ENCODE data around the gene CDHR3. TPM values are rescaled to one million over a fixed set of nuclear protein-coding genes. Genes with fewer than 3 reads are reported as not detected.

CDHR3 gene
- total RNA-seq, 4 donors from 2014 or later = 5.4 to 7.9 (median 5.9) TPM; not detected in 1

- Histone ChIP-seq H3K36me3 (no peaks in the 10 kb centered on the region), H3K4me3 (no peak overlapping the region), H3K9me3 (no peaks in the 10 kb centered on the region), H3K4me1 (no peaks in the 10 kb centered on the region), H3K27ac (no peak overlapping the region), H3K27me3 (no peaks in the 10 kb centered on the region)
- no peak for DNase-seq
- TF ChIP-seq POLR2A (IDR thresholded peaks at IDR 0.05) (no peak), CTCF (IDR thresholded peaks at IDR 0.05) (no peak)
- intact Hi-C loops (cut with DNase I; ENCODE audit: low total_unique reads) = no loop called here
These were observed 82.5 kb downstream of the CDHR3 start for GRCh38 chr7:106045586-106045985.

- Histone ChIP-seq H3K27me3 (no peaks in the 10 kb centered on the region), H3K9me3 (no peaks in the 10 kb centered on the region), H3K4me1 (no peaks in the 10 kb centered on the region), H3K36me3 (no peaks in the 10 kb centered on the region), H3K27ac (no peak overlapping the region), H3K4me3 (no peak overlapping the region)
- intact Hi-C loops (cut with DNase I; ENCODE audit: low total_unique reads) = no loop called here
- DNase-seq = no peak
- TF ChIP-seq POLR2A (IDR thresholded peaks at IDR 0.05) = no peak
- no peak for TF ChIP-seq CTCF (IDR thresholded peaks at IDR 0.05)
These were observed 84.1 kb downstream of the CDHR3 start for GRCh38 chr7:106047184-106047583.

- H3K27ac ChIP-seq = no peak overlapping the region
- DNase-seq = no peak
- intact Hi-C loops (cut with DNase I; ENCODE audit: low total_unique reads) = no loop called here
- no peaks in the 10 kb centered on the region for H3K4me1 ChIP-seq
- H3K9me3 ChIP-seq = no peaks in the 10 kb centered on the region
- H3K36me3 ChIP-seq = no peaks in the 10 kb centered on the region
- no peak overlapping the region for H3K4me3 ChIP-seq
- H3K27me3 ChIP-seq = no peaks in the 10 kb centered on the region
- no peak for TF ChIP-seq POLR2A (IDR thresholded peaks at IDR 0.05)
- no peak for TF ChIP-seq CTCF (IDR thresholded peaks at IDR 0.05)
These were observed 85.0 kb downstream of the CDHR3 start for GRCh38 chr7:106047818-106048705.

- DNase-seq = no peak
- Histone ChIP-seq H3K27ac (no peak overlapping the region), H3K36me3 (no peaks in the 10 kb centered on the region), H3K27me3 (no peaks in the 10 kb centered on the region), H3K4me3 (no peak overlapping the region), H3K4me1 (no peaks in the 10 kb centered on the region), H3K9me3 (no peaks in the 10 kb centered on the region)
- TF ChIP-seq CTCF (IDR thresholded peaks at IDR 0.05) = no peak
- no peak for TF ChIP-seq POLR2A (IDR thresholded peaks at IDR 0.05)
- intact Hi-C loops (cut with DNase I; ENCODE audit: low total_unique reads) = no loop called here
These were observed 85.6 kb downstream of the CDHR3 start for GRCh38 chr7:106048706-106049020.

- no peaks in the 10 kb centered on the region for H3K9me3 ChIP-seq
- intact Hi-C loops (cut with DNase I; ENCODE audit: low total_unique reads) = no loop called here
- no peak overlapping the region for H3K4me3 ChIP-seq
- DNase-seq = no peak
- TF ChIP-seq POLR2A (IDR thresholded peaks at IDR 0.05) (no peak), CTCF (IDR thresholded peaks at IDR 0.05) (no peak)
- no peaks in the 10 kb centered on the region for H3K36me3 ChIP-seq
- no peaks in the 10 kb centered on the region for H3K4me1 ChIP-seq
- H3K27me3 ChIP-seq = no peaks in the 10 kb centered on the region
- no peak overlapping the region for H3K27ac ChIP-seq
These were observed 86.2 kb downstream of the CDHR3 start for GRCh38 chr7:106049139-106049752.
